ENCODE data around the gene DENND2C.

GRCh38 chr1:114545315-114545714 is 124.5 kb downstream of the DENND2C start:
- no peak for TF ChIP-seq POLR2A (IDR thresholded peaks at IDR 0.05)
- TF ChIP-seq CTCF (IDR thresholded peaks at IDR 0.05): no peak

All from adrenal gland (tissue), 5 donors.